Heart left ventricle (tissue), 16 donors: Measurements from ENCODE around the gene COL7A1. TPM values are rescaled to one million over a fixed set of nuclear protein-coding genes. Genes with fewer than 3 reads are reported as not detected.

ENCODE experiments used
- ATAC-seq, 4 donors: fragments of 200-7000 bp; cut with Tn5 transposase; one replicate each; pipeline ENCODE4 v1.9.1; 2020 to 2022; ENCODE audit warnings: moderate library complexity in 4 of 4, mild to moderate bottlenecking in 3 of 4, moderate number of reproducible peaks in 1 of 4
- DNase-seq, 5 donors: peaks; one replicate each; pipeline ENCODE4 v3.0.0-alpha.2; 2020
- H3K27ac ChIP-seq, 12 donors: fragments of 200-600 bp; sonication (generic) in 4 of 12; one replicate each; pipeline versions ENCODE4 v1.5.0 to v1.8.0; 2016 to 2022; ENCODE audit warnings: mild to moderate bottlenecking in 2 of 12
- H3K27me3 ChIP-seq, 9 donors: fragments of 200-600 bp; sonication (generic) in 2 of 9; one replicate each; pipeline versions ENCODE4 v1.5.1 to v1.8.0; 2016 to 2022; ENCODE audit warnings: mild to moderate bottlenecking in 3 of 9
- H3K36me3 ChIP-seq, 9 donors: fragments of 200-600 bp; sonication (generic) in 2 of 9; one replicate each; pipeline versions ENCODE4 v1.5.0 to v1.8.0; 2018 to 2022; ENCODE audit warnings: mild to moderate bottlenecking in 2 of 9
- H3K4me1 ChIP-seq, 12 donors: fragments of 200-600 bp; sonication (generic) in 4 of 12; one replicate each; pipeline versions ENCODE4 v1.5.0 to v1.8.0; 2016 to 2022; ENCODE audit warnings: mild to moderate bottlenecking in 3 of 12
- H3K4me3 ChIP-seq, 12 donors: fragments of 200-600 bp; sonication (generic) in 4 of 12; one replicate each; pipeline versions ENCODE4 v1.5.0 to v1.8.0; 2017 to 2022; ENCODE audit warnings: mild to moderate bottlenecking in 9 of 12, moderate library complexity in 4 of 12
- H3K9me3 ChIP-seq, 12 donors: fragments of 200-600 bp; sonication (generic) in 4 of 12; one replicate each; pipeline versions ENCODE4 v1.5.0 to v1.8.0; 2016 to 2022; ENCODE audit warnings: mild to moderate bottlenecking in 1 of 12
- POLR2A ChIP-seq, 2 donors: fragments of 450-650 bp; IDR thresholded peaks; one replicate each; pipeline ENCODE4 v1.6.1; 2017; ENCODE audit warnings: antibody characterized with exemption in 2 of 2, mild to moderate bottlenecking in 2 of 2, moderate library complexity in 2 of 2
- WGBS, 4 donors: extraction: QIAGEN DNeasy Blood & Tissue Kit in 2 of 4; methylation state at CpG; one replicate each; pipeline versions ENCODE4 v1.1.5 to v1.1.7; 2013 to 2018; 5-methylcytosine and 5-hydroxymethylcytosine counted together
- intact Hi-C, 10 donors: fragments of 100-400 bp; cut with DNase I; formaldehyde crosslinking; loops; one replicate each; pipeline versions ENCODE4 v1.11.1 to v1.14.2; 2022
- polyA plus RNA-seq, 2 donors: library from polyadenylated mRNA; stranded (reverse); fragments of 200-250 nt; gene quantifications; one replicate each; pipeline ENCODE4 v1.2.3, GENCODE V29; 2013
- total RNA-seq, 9 donors: library from RNA; depleted of rRNA in 2 of 9; stranded (reverse); fragments of >200 nt in 2 of 9; fragmentation: NEBNext Ultra II Directional in 3 of 9; extraction: Animal tissue kit (Norgen Biotek cat#: 25700) in 3 of 9; gene quantifications; one replicate each; pipeline versions ENCODE4 v1.1.0 to v1.2.4, GENCODE V29; 2016 to 2023
- TF ChIP-seq, protein P1 (sequence below), 12 donors: fragments of 200-600 bp; sonication (generic) in 4 of 12; IDR thresholded peaks; one replicate each; pipeline versions ENCODE4 v1.5.0 to v1.8.0; 2018 to 2022; ENCODE audit warnings: antibody characterized with exemption in 12 of 12, mild to moderate bottlenecking in 5 of 12
- donor health status: ischemic (EF 13 %, LVEDD 7.1; RV severe dilation, severe dysfunction).
- donor health status: healthy with polysubstance abuse.
- donor health status: DM: no; HTN: yes; CAD: no.
- donor health status: DM: no; HTN: no; CAD: no.
- donor health status: ischemic (EF 25% LVEDD 6.9; RV normal size, moderate dysfunction).
- donor health status: ischemic (EF 25% LVEDD 5.7; RV mildly dilated, moderate dysfunction).
- donor health status: healthy.
- donor health status: DM: yes; HTN: yes; CAD: no.
- donor health status: ischemic (EF 35%, LVEDD 5.7; RV mildly dilated, moderate dysfunction).
- donor health status: nonischemic (EF 11% LVEDD 7.7; RV severe dilation, severe dysfunction).
- donor health status: DM: yes; HTN: yes; CAD: no.
- donor health status: PGD.
- donor health status: ischemic (EF 29% LVEDD 5.4; RV normal size, mild dysfunction).
- donor health status: nonischemic (EF 23%, LVEDD 6.1; RV moderate dilation, normal function).

COL7A1 gene
- total and polyA plus RNA-seq, 11 donors = 2.4 to 25.2 (median 11.5) TPM

DNA sequence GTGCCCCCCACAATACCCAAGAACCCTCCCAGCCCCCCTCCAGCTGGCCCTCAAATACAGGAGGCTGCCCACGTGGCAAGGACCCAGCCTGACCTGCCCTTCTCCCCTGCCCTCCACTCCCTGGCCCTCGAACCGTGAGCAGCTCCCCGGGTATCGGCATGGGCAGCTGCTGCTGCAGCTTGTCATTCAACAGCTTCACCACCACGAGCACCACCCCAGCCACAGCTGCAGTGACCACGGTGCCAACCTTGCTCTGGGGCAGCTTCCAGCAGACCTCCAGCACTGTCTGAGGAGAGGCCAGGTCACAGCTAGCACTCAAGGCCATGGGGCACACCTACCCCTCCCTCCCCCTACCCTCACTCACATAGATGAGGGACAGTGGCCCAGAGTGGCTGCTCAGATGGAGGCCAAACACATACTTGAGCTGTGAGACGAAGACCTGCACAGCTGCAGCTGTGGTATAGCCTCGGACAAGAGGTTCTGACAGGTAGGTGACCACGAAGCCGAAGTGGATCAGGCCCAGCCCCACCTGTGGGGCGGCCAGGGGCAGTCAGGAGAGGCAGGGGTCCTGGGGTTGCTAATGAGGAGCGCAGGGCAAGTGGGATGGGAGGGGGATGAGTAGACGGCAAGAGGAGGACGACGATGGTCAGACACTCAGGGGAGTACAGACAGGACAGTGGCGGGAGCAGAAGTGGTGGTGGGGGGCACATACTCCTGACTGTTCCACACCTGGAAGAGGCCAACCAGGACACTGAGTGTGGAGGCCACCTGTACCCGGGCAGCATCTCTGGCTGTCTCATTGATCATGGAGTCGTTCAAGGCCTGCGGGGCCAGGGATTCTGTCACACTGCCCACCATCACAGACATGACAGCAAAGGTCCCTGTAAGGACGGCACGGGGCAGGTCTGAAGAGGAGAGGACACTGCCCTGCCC is 36.7 kb upstream of the COL7A1 start:
- H3K27ac ChIP-seq = no peak overlapping the region
- ATAC-seq (no peak), DNase-seq (peak in 2 of 5 donors; percentile 43 to 44)
- peaks cover 0 to 25% (median 19%) of the 10 kb centered on the region in 12 donors for H3K4me1 ChIP-seq
- no peaks in the 10 kb centered on the region for H3K9me3 ChIP-seq
- TF ChIP-seq, protein P1, sequence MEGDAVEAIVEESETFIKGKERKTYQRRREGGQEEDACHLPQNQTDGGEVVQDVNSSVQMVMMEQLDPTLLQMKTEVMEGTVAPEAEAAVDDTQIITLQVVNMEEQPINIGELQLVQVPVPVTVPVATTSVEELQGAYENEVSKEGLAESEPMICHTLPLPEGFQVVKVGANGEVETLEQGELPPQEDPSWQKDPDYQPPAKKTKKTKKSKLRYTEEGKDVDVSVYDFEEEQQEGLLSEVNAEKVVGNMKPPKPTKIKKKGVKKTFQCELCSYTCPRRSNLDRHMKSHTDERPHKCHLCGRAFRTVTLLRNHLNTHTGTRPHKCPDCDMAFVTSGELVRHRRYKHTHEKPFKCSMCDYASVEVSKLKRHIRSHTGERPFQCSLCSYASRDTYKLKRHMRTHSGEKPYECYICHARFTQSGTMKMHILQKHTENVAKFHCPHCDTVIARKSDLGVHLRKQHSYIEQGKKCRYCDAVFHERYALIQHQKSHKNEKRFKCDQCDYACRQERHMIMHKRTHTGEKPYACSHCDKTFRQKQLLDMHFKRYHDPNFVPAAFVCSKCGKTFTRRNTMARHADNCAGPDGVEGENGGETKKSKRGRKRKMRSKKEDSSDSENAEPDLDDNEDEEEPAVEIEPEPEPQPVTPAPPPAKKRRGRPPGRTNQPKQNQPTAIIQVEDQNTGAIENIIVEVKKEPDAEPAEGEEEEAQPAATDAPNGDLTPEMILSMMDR (IDR thresholded peaks at IDR 0.05) = no peak
- TF ChIP-seq POLR2A (IDR thresholded peaks at IDR 0.05) = no peak
- 72 to 84% (median 83%) methylated on average over 17 to 22 of the region's 22 CpGs for WGBS, 4 donors
- no peak overlapping the region for H3K4me3 ChIP-seq
- intact Hi-C loops = loop anchor here in 1 of 10 donors (10.0 kb wide), 1 partner anchor 167 kb away; a partner anchor contains a TSS
- peaks cover 0 to 66% (median 32%) of the 10 kb centered on the region in 9 donors for H3K36me3 ChIP-seq
- no peaks in the 10 kb centered on the region for H3K27me3 ChIP-seq

DNA sequence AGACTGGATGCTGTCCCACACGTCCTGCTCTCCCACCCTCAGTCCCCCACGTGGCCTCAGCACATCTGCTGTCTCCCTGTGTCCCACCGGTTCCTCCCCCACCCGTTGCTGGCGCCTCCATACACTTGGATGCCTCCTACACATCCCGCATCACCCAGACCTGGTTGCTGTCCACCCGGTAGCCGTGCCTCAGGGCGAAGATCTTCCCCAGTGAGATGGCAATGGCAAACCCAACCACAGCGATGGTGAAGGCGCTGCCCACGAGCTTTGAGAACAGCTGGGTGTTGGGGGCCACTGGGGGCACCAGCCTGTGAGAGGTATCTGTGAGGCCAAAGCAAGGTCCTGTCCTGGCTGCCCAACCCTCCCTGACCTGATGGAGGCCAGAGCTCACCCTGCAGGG is 35.7 kb upstream of the COL7A1 start:
- TF ChIP-seq POLR2A (IDR thresholded peaks at IDR 0.05) = no peak
- H3K4me1 ChIP-seq = peaks cover 0 to 16% (median 9%) of the 10 kb centered on the region in 12 donors
- intact Hi-C loops = loop anchor here in 1 of 10 donors (10.0 kb wide), 1 partner anchor 166 kb away; a partner anchor contains a TSS
- H3K9me3 ChIP-seq = no peaks in the 10 kb centered on the region
- H3K27ac ChIP-seq = no peak overlapping the region
- H3K36me3 ChIP-seq = peaks cover 0 to 75% (median 36%) of the 10 kb centered on the region in 9 donors
- ATAC-seq (no peak), DNase-seq (peak in 1 of 5 donors; percentile 21)
- H3K4me3 ChIP-seq = no peak overlapping the region
- 87 to 90% (median 88%) methylated on average over 12 of the region's 12 CpGs for WGBS, 4 donors
- no peaks in the 10 kb centered on the region for H3K27me3 ChIP-seq

DNA sequence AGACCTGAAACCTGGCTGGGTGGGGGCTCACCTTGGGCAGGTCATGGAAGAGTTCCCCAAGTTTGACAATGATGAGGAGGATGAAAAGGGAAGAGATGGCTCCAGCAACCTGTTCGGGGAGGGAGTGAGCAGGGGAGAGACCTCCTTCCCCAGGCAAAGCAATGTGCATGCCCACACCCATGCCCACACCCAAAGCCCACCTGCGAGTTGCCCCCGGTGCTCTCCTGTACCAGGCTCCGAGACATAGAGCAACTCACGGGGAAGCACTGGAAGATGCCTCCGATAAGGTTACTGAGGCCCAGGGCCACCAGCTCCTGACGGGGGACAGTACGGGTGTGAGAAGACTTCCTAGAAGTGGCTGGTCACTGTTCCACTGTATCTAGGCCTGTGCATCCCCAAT is 35.3 kb upstream of the COL7A1 start:
- Histone ChIP-seq H3K4me1 (peaks cover 0 to 14% (median 9%) of the 10 kb centered on the region in 12 donors), H3K4me3 (no peak overlapping the region), H3K9me3 (no peaks in the 10 kb centered on the region), H3K27ac (no peak overlapping the region), H3K36me3 (peaks cover 0 to 80% (median 39%) of the 10 kb centered on the region in 9 donors), H3K27me3 (no peaks in the 10 kb centered on the region)
- ATAC-seq = no peak
- WGBS, 4 donors = 91 to 98% (median 95%) methylated on average over 6 to 8 of the region's 8 CpGs
- TF ChIP-seq, protein P1 (IDR thresholded peaks at IDR 0.05) = no peak
- TF ChIP-seq POLR2A (IDR thresholded peaks at IDR 0.05) = no peak
- no peak for DNase-seq
- intact Hi-C loops = loop anchor here in 1 of 10 donors (10.0 kb wide), 1 partner anchor 166 kb away; a partner anchor contains a TSS

DNA sequence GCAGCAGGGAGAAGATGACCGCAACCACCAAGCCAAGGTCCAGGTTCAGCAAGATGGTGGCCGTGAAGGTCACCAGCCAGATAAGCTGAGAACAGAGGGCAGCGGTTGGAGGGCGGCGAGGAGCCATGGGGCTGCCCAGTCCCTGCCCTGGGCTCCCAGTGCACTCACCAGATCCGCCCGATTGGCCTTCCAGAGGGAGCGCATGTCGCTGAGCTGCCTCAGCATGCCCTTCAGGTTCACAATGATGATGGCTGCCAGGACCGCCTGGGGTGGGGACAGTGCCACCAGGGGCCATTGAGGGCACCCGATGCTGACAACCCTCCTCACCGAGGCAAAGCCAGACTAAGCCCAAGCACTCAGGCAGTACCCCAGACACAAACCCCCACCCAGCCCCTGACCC is 34.8 kb upstream of the COL7A1 start:
- no peak for TF ChIP-seq POLR2A (IDR thresholded peaks at IDR 0.05)
- TF ChIP-seq, protein P1 (IDR thresholded peaks at IDR 0.05) = no peak
- Histone ChIP-seq H3K9me3 (no peaks in the 10 kb centered on the region), H3K4me3 (no peak overlapping the region), H3K27ac (no peak overlapping the region), H3K36me3 (peaks cover 0 to 81% (median 44%) of the 10 kb centered on the region in 9 donors), H3K27me3 (no peaks in the 10 kb centered on the region), H3K4me1 (peaks cover 0 to 13% (median 9%) of the 10 kb centered on the region in 12 donors)
- 94 to 96% (median 95%) methylated on average over 12 of the region's 12 CpGs for WGBS, 4 donors
- intact Hi-C loops = loop anchor here in 1 of 10 donors (10.0 kb wide), 1 partner anchor 165 kb away; a partner anchor contains a TSS
- no peak for ATAC-seq
- peak in 2 of 5 donors; percentile 16 to 17 for DNase-seq
